COLO829 (cell line): ENCODE data around the gene MYO1F.
A peak's percentile ranks its signal among the peaks of the same experiment; 100 is the strongest.
"Not testable (repeated sequence)": the region's sequence is repeated elsewhere in the genome, so short reads cannot be mapped to it uniquely, and the experiment has no call there.

Experiments used
- DNase-seq: peaks from one replicate; pipeline ENCODE4 v3.0.0; 2012; ENCODE audit warnings: low spot score

The MYO1F gene

GRCh38 chr19:8577247-8577646 lies at the start of gene MYO1F:
Gene MYO1F, minus strand, starts transcription at chr19:8577442. Its CDS starts 133 bp downstream, at chr19:8577309.
- no peak for DNase-seq

GRCh38 chr19:8626842-8627241 lies 49.6 kb upstream of the MYO1F start:
- DNase-seq, result no peak

GRCh38 chr19:8622886-8623285 lies 45.6 kb upstream of the MYO1F start:
- DNase-seq, result not testable (repeated sequence)

- DNase-seq, result no peak
These were observed 41.5 kb upstream of the MYO1F start for GRCh38 chr19:8618751-8619150.

GRCh38 chr19:8617984-8618383 lies 40.7 kb upstream of the MYO1F start:
- DNase-seq, result no peak

GRCh38 chr19:8617325-8617724 lies 40.1 kb upstream of the MYO1F start:
- DNase-seq, result not testable (repeated sequence)

- DNase-seq, result no peak
These were observed 39.6 kb upstream of the MYO1F start for GRCh38 chr19:8616861-8617260.

- DNase-seq, result peak; percentile 75
These were observed 38.8 kb upstream of the MYO1F start for GRCh38 chr19:8615813-8616596.

- no peak for DNase-seq
These were observed 37.8 kb upstream of the MYO1F start for GRCh38 chr19:8615024-8615423.

GRCh38 chr19:8614455-8614854 lies 37.2 kb upstream of the MYO1F start:
- DNase-seq, result no peak

- DNase-seq, result no peak
These were observed 35.5 kb upstream of the MYO1F start for GRCh38 chr19:8612807-8613171.

- DNase-seq, result no peak
These were observed 34.9 kb upstream of the MYO1F start for GRCh38 chr19:8611877-8612806.

- no peak for DNase-seq
These were observed 34.2 kb upstream of the MYO1F start for GRCh38 chr19:8611391-8611876.

- no peak for DNase-seq
These were observed 33.7 kb upstream of the MYO1F start for GRCh38 chr19:8610936-8611300.

- no peak for DNase-seq
These were observed 33.0 kb upstream of the MYO1F start, which contains the start of gene ADAMTS10 for GRCh38 chr19:8610041-8610935. Gene ADAMTS10, minus strand, starts transcription at chr19:8610715. Its CDS starts 5,005 bp downstream, at chr19:8605710.

GRCh38 chr19:8609279-8610040 lies 32.2 kb upstream of the MYO1F start:
- DNase-seq, result no peak

GRCh38 chr19:8608941-8609278 lies 31.7 kb upstream of the MYO1F start:
- no peak for DNase-seq

- no peak for DNase-seq
These were observed 30.1 kb upstream of the MYO1F start for GRCh38 chr19:8607386-8607785.

GRCh38 chr19:8605514-8605913 lies 28.3 kb upstream of the MYO1F start:
- no peak for DNase-seq

- no peak for DNase-seq
These were observed 24.6 kb upstream of the MYO1F start for GRCh38 chr19:8601796-8602195.

GRCh38 chr19:8600816-8601215 lies 23.6 kb upstream of the MYO1F start:
- no peak for DNase-seq
